Lower leg skin (tissue), 3 donors: ENCODE measurements around the gene EFEMP1.

Experiments used
- CTCF ChIP-seq, 3 donors: fragments of 450-650 bp; IDR thresholded peaks; one replicate each; pipeline ENCODE4 v1.5.1; 2016; ENCODE audit warnings: antibody characterized with exemption in 3 of 3, mild to moderate bottlenecking in 3 of 3, moderate library complexity in 2 of 3
- POLR2A ChIP-seq, 2 donors: fragments of 450-650 bp; IDR thresholded peaks; one replicate each; pipeline ENCODE4 v1.6.1; 2016 to 2017; ENCODE audit warnings: antibody characterized with exemption in 2 of 2, mild to moderate bottlenecking in 1 of 2, moderate library complexity in 1 of 2

GRCh38 chr2:55906993-55907392 lies 16.6 kb downstream of the EFEMP1 start:
- no peak for TF ChIP-seq CTCF (IDR thresholded peaks at IDR 0.05)
- TF ChIP-seq POLR2A (IDR thresholded peaks at IDR 0.05) = no peak
